GM21526 (cell line): ENCODE results near the gene TTC21B.

Source experiments
- ATAC-seq: cut with Tn5 transposase; IDR thresholded peaks from one replicate; pipeline ENCODE4 v1.9.1; 2021; ENCODE audit warnings: moderate library complexity; ENCODE audit not compliant: unreplicated experiment, low FRiP score

The TTC21B gene

GRCh38 chr2:165927353-165927752 is 26.2 kb downstream of the TTC21B start:
- ATAC-seq: no peak

GRCh38 chr2:165924946-165925345 is 28.6 kb downstream of the TTC21B start:
- no peak for ATAC-seq

GRCh38 chr2:165920748-165921147 is 32.8 kb downstream of the TTC21B start:
- ATAC-seq: no peak

- ATAC-seq: no peak
Measured at GRCh38 chr2:165913636-165914035, 39.9 kb downstream of the TTC21B start.

GRCh38 chr2:165911981-165912380 is 41.6 kb downstream of the TTC21B start:
- ATAC-seq: no peak

GRCh38 chr2:165911231-165911630 is 42.3 kb downstream of the TTC21B start:
- ATAC-seq: no peak

- ATAC-seq: no peak
Measured at GRCh38 chr2:165909466-165909865, 44.1 kb downstream of the TTC21B start.

- no peak for ATAC-seq
Measured at GRCh38 chr2:165905854-165906253, 47.7 kb downstream of the TTC21B start.

GRCh38 chr2:165905269-165905668 is 48.3 kb downstream of the TTC21B start:
- no peak for ATAC-seq

- ATAC-seq: no peak
Measured at GRCh38 chr2:165904432-165904831, 49.1 kb downstream of the TTC21B start.

GRCh38 chr2:165903406-165903805 is 50.2 kb downstream of the TTC21B start:
- no peak for ATAC-seq

GRCh38 chr2:165902934-165903333 is 50.6 kb downstream of the TTC21B start:
- no peak for ATAC-seq

- no peak for ATAC-seq
Measured at GRCh38 chr2:165901620-165902298, 51.8 kb downstream of the TTC21B start.

GRCh38 chr2:165899311-165899710 is 54.3 kb downstream of the TTC21B start:
- ATAC-seq: no peak

GRCh38 chr2:165898381-165898780 is 55.2 kb downstream of the TTC21B start:
- no peak for ATAC-seq

GRCh38 chr2:165897726-165898125 is 55.9 kb downstream of the TTC21B start:
- ATAC-seq: peak; percentile 71

- ATAC-seq: no peak
Measured at GRCh38 chr2:165897074-165897473, 56.5 kb downstream of the TTC21B start.

GRCh38 chr2:165895974-165896373 is 57.6 kb downstream of the TTC21B start:
- ATAC-seq: peak; percentile 93

- ATAC-seq: no peak
Measured at GRCh38 chr2:165893556-165893955, 60.0 kb downstream of the TTC21B start.

- ATAC-seq: no peak
Measured at GRCh38 chr2:165892526-165892925, 61.0 kb downstream of the TTC21B start.

GRCh38 chr2:165891943-165892342 is 61.6 kb downstream of the TTC21B start:
- ATAC-seq: no peak

- ATAC-seq: no peak
Measured at GRCh38 chr2:165891345-165891744, 62.2 kb downstream of the TTC21B start.

GRCh38 chr2:165889798-165890197 is 63.8 kb downstream of the TTC21B start:
- ATAC-seq: no peak
